Activated CD8-positive, alpha-beta T cell treated with anti-CD3 and anti-CD28 coated beads, Interleukin-2, amount 10 ng/mL, durations not matched to agents 7 days and 5 days (primary cell): ENCODE measurements around the gene FILIP1. TPM values are rescaled to one million over a fixed set of nuclear protein-coding genes. Genes with fewer than 3 reads are reported as not detected.

Experiments used
- ATAC-seq: fragments of 150-1000 bp; cut with Tn5 transposase; one replicate; pipeline ENCODE4 v1.10.0; 2021; ENCODE audit warnings: moderate library complexity
- CTCF ChIA-PET: fragments of 350-600 bp; sonication (Branson Sonifier 250); formaldehyde crosslinking; loops from one replicate; lab custom pipeline; 2021; ENCODE audit warnings: antibody characterized with exemption; lab: Charles Lee
- POLR2A ChIA-PET: fragments of 350-600 bp; sonication (Branson Sonifier 250); formaldehyde crosslinking; loops from one replicate; lab custom pipeline; 2021; ENCODE audit warnings: antibody characterized with exemption; lab: Charles Lee
- DNase-seq: peaks from one replicate; pipeline ENCODE4 v3.0.0-alpha.2; 2020
- H3K27ac Mint-ChIP-seq: one replicate; pipeline ENCODE4 v1.8.0; 2021; ENCODE audit warnings: mild to moderate bottlenecking, mixed read lengths
- H3K27me3 Mint-ChIP-seq: one replicate; pipeline ENCODE4 v1.8.0; 2021; ENCODE audit warnings: low read depth, mixed read lengths
- H3K36me3 Mint-ChIP-seq: one replicate; pipeline ENCODE4 v1.8.0; 2021; ENCODE audit warnings: low read depth, mixed read lengths
- H3K4me1 Mint-ChIP-seq: one replicate; pipeline ENCODE4 v1.8.0; 2021; ENCODE audit warnings: low read depth, mixed read lengths
- H3K4me3 Mint-ChIP-seq: one replicate; pipeline ENCODE4 v1.8.0; 2021; ENCODE audit warnings: mild to moderate bottlenecking, mixed read lengths
- H3K9me3 Mint-ChIP-seq: one replicate; pipeline ENCODE4 v1.8.0; 2022; ENCODE audit warnings: mixed read lengths; ENCODE audit not compliant: insufficient read depth
- total RNA-seq, 2 experiments: library from RNA; stranded (reverse); gene quantifications; one replicate each; pipeline ENCODE4 v1.2.3, GENCODE V29; 2021

FILIP1 gene
- total RNA-seq, 2 experiments from 2014 or later = not detected

- H3K27ac Mint-ChIP-seq = no peak overlapping the region
- no peaks in the 10 kb centered on the region for H3K27me3 Mint-ChIP-seq
- ATAC-seq = no peak
- peaks cover 29% of the 10 kb centered on the region for H3K36me3 Mint-ChIP-seq
- CTCF ChIA-PET = interaction anchor here (1.2 to 11.5 kb wide), 2 partner anchors 12 to 20 kb away, joined by 3 to 101 read pairs; no protein-coding TSS in a partner anchor
- DNase-seq = no peak
- POLR2A ChIA-PET = no interaction called here
- no peak overlapping the region for H3K4me3 Mint-ChIP-seq
- H3K4me1 Mint-ChIP-seq = peaks cover 41% of the 10 kb centered on the region
- H3K9me3 Mint-ChIP-seq = no peaks in the 10 kb centered on the region
These were observed 213.3 kb downstream of the FILIP1 start for GRCh38 chr6:75280131-75280855.

GRCh38 chr6:75279418-75279817 is 214.2 kb downstream of the FILIP1 start:
- no peak for DNase-seq
- Mint-ChIP-seq H3K9me3 (no peaks in the 10 kb centered on the region), H3K4me3 (no peak overlapping the region), H3K4me1 (peaks cover 45% of the 10 kb centered on the region), H3K27ac (no peak overlapping the region), H3K36me3 (peaks cover 35% of the 10 kb centered on the region), H3K27me3 (no peaks in the 10 kb centered on the region)
- POLR2A ChIA-PET = no interaction called here
- ATAC-seq = no peak
- CTCF ChIA-PET = interaction anchor here (1.2 to 11.5 kb wide), 3 partner anchors 11 to 36 kb away, joined by 3 to 101 read pairs (median 3); partner anchors contain the start of gene COX7A2

- POLR2A ChIA-PET = interaction anchor here (0.6 kb wide), 1 partner anchor 35 kb away, joined by 4 read pairs; the partner anchor contains the start of gene COX7A2
- Mint-ChIP-seq H3K4me3 (no peak overlapping the region), H3K4me1 (peaks cover 50% of the 10 kb centered on the region), H3K36me3 (peaks cover 43% of the 10 kb centered on the region), H3K27me3 (no peaks in the 10 kb centered on the region), H3K9me3 (peaks cover 3% of the 10 kb centered on the region), H3K27ac (no peak overlapping the region)
- CTCF ChIA-PET = interaction anchor here (1.0 to 11.5 kb wide), 4 partner anchors 10 to 35 kb away, joined by 3 to 101 read pairs (median 3); partner anchors contain the start of gene COX7A2
- no peak for DNase-seq
- ATAC-seq = no peak
These were observed 215.0 kb downstream of the FILIP1 start for GRCh38 chr6:75278474-75279077.

GRCh38 chr6:75275067-75275466 is 218.5 kb downstream of the FILIP1 start:
- Mint-ChIP-seq H3K36me3 (peaks cover 70% of the 10 kb centered on the region), H3K4me3 (no peak overlapping the region), H3K9me3 (peaks cover 4% of the 10 kb centered on the region), H3K27me3 (no peaks in the 10 kb centered on the region), H3K4me1 (peaks cover 57% of the 10 kb centered on the region), H3K27ac (no peak overlapping the region)
- POLR2A ChIA-PET = no interaction called here
- no peak for ATAC-seq
- CTCF ChIA-PET = interaction anchor here (11.5 kb wide), 1 partner anchor 7 kb away, joined by 101 read pairs; no protein-coding TSS in a partner anchor
- no peak for DNase-seq

- H3K4me1 Mint-ChIP-seq = peaks cover 40% of the 10 kb centered on the region
- ChIA-PET POLR2A (interaction anchor here (1.3 to 3.4 kb wide), 2 partner anchors 11 to 29 kb away, joined by 5 to 15 read pairs; partner anchors contain the start of genes COX7A2 and TMEM30A), CTCF (interaction anchor here (1.3 kb wide), 1 partner anchor 24 kb away, joined by 3 read pairs; no protein-coding TSS in a partner anchor)
- peaks cover 59% of the 10 kb centered on the region for H3K36me3 Mint-ChIP-seq
- no peak for DNase-seq
- ATAC-seq = no peak
- H3K27me3 Mint-ChIP-seq = no peaks in the 10 kb centered on the region
- H3K9me3 Mint-ChIP-seq = peaks cover 4% of the 10 kb centered on the region
- H3K4me3 Mint-ChIP-seq = no peak overlapping the region
- no peak overlapping the region for H3K27ac Mint-ChIP-seq
These were observed 220.6 kb downstream of the FILIP1 start for GRCh38 chr6:75273009-75273408.

- Mint-ChIP-seq H3K36me3 (peaks cover 58% of the 10 kb centered on the region), H3K4me1 (peaks cover 43% of the 10 kb centered on the region), H3K27me3 (no peaks in the 10 kb centered on the region), H3K4me3 (no peak overlapping the region), H3K27ac (peak overlapping the region; percentile 31), H3K9me3 (peaks cover 4% of the 10 kb centered on the region)
- ATAC-seq (no peak), DNase-seq (no peak)
- POLR2A ChIA-PET = interaction anchor here (1.3 to 3.4 kb wide), 2 partner anchors 12 to 28 kb away, joined by 5 to 15 read pairs; partner anchors contain the start of genes COX7A2 and TMEM30A
- CTCF ChIA-PET = interaction anchor here (0.7 to 1.3 kb wide), 2 partner anchors 14 to 25 kb away, joined by 3 read pairs; no protein-coding TSS in a partner anchor
These were observed 221.3 kb downstream of the FILIP1 start for GRCh38 chr6:75272145-75272840.

GRCh38 chr6:75268988-75269354 is 224.6 kb downstream of the FILIP1 start:
- peaks cover 25% of the 10 kb centered on the region for H3K4me1 Mint-ChIP-seq
- ChIA-PET CTCF (interaction anchor here (6.8 kb wide), 1 partner anchor 12 kb away, joined by 101 read pairs; the partner anchor contains the start of gene TMEM30A), POLR2A (no interaction called here)
- H3K27ac Mint-ChIP-seq = no peak overlapping the region
- H3K4me3 Mint-ChIP-seq = no peak overlapping the region
- H3K9me3 Mint-ChIP-seq = peaks cover 4% of the 10 kb centered on the region
- ATAC-seq (no peak), DNase-seq (no peak)
- H3K36me3 Mint-ChIP-seq = peaks cover 32% of the 10 kb centered on the region
- H3K27me3 Mint-ChIP-seq = no peaks in the 10 kb centered on the region

- DNase-seq (no peak), ATAC-seq (no peak)
- no peak overlapping the region for H3K27ac Mint-ChIP-seq
- CTCF ChIA-PET = interaction anchor here (0.7 to 6.8 kb wide), 8 partner anchors 12 to 259 kb away, joined by 3 to 101 read pairs (median 4); partner anchors contain the start of gene TMEM30A
- no peaks in the 10 kb centered on the region for H3K27me3 Mint-ChIP-seq
- H3K9me3 Mint-ChIP-seq = no peaks in the 10 kb centered on the region
- no peak overlapping the region for H3K4me3 Mint-ChIP-seq
- H3K4me1 Mint-ChIP-seq = peaks cover 25% of the 10 kb centered on the region
- peaks cover 29% of the 10 kb centered on the region for H3K36me3 Mint-ChIP-seq
- POLR2A ChIA-PET = interaction anchor here (0.6 to 1.8 kb wide), 3 partner anchors 15 to 25 kb away, joined by 3 to 11 read pairs (median 3); partner anchors contain the start of gene COX7A2
These were observed 225.2 kb downstream of the FILIP1 start for GRCh38 chr6:75268121-75268987.

- Mint-ChIP-seq H3K4me1 (peaks cover 18% of the 10 kb centered on the region), H3K36me3 (peaks cover 27% of the 10 kb centered on the region), H3K27me3 (no peaks in the 10 kb centered on the region), H3K27ac (no peak overlapping the region), H3K9me3 (no peaks in the 10 kb centered on the region), H3K4me3 (no peak overlapping the region)
- ChIA-PET POLR2A (interaction anchor here (0.6 to 1.8 kb wide), 3 partner anchors 16 to 24 kb away, joined by 3 to 11 read pairs (median 3); partner anchors contain the start of gene COX7A2), CTCF (interaction anchor here (0.7 to 6.8 kb wide), 15 partner anchors 9 to 260 kb away, joined by 3 to 101 read pairs (median 4); partner anchors contain the start of genes COX7A2 and TMEM30A)
- no peak for ATAC-seq
- no peak for DNase-seq
These were observed 226.1 kb downstream of the FILIP1 start for GRCh38 chr6:75267461-75267860.

GRCh38 chr6:75266716-75267291 is 226.8 kb downstream of the FILIP1 start:
- CTCF ChIA-PET = interaction anchor here (0.7 to 6.8 kb wide), 12 partner anchors 8 to 260 kb away, joined by 3 to 101 read pairs (median 4); partner anchors contain the start of genes COX7A2 and TMEM30A
- H3K27me3 Mint-ChIP-seq = no peaks in the 10 kb centered on the region
- peaks cover 13% of the 10 kb centered on the region for H3K4me1 Mint-ChIP-seq
- peak; percentile 65 for ATAC-seq
- H3K9me3 Mint-ChIP-seq = no peaks in the 10 kb centered on the region
- POLR2A ChIA-PET = interaction anchor here (1.8 kb wide), 1 partner anchor 24 kb away, joined by 11 read pairs; the partner anchor contains the start of gene COX7A2
- no peak overlapping the region for H3K4me3 Mint-ChIP-seq
- no peak overlapping the region for H3K27ac Mint-ChIP-seq
- no peak for DNase-seq
- H3K36me3 Mint-ChIP-seq = peaks cover 21% of the 10 kb centered on the region
